HCEC 1CT (cell line): Measurements from ENCODE around the gene HYAL3.
"Not testable (repeated sequence)": the region's sequence is repeated elsewhere in the genome, so short reads cannot be mapped to it uniquely, and the experiment has no call there.

ENCODE experiments used
- DNase-seq: peaks from one replicate; pipeline ENCODE4 v3.0.0-alpha.2; 2017

The HYAL3 gene

GRCh38 chr3:50254577-50255250, 44.5 kb downstream of the HYAL3 start:
- DNase-seq, result peak; percentile 73

GRCh38 chr3:50251220-50251619, 48.0 kb downstream of the HYAL3 start:
- peak; percentile 93 for DNase-seq

- no peak for DNase-seq
Observed at GRCh38 chr3:50250514-50250913, 48.7 kb downstream of the HYAL3 start.

GRCh38 chr3:50249457-50249856, 49.7 kb downstream of the HYAL3 start:
- DNase-seq, result peak; percentile 0

- peak; percentile 18 for DNase-seq
Observed at GRCh38 chr3:50248387-50248786, 50.8 kb downstream of the HYAL3 start.

GRCh38 chr3:50246517-50246954, 52.7 kb downstream of the HYAL3 start:
- DNase-seq, result peak; percentile 76

- peak; percentile 70 for DNase-seq
Observed at GRCh38 chr3:50245831-50246516, 53.2 kb downstream of the HYAL3 start.

- DNase-seq, result no peak
Observed at GRCh38 chr3:50245251-50245745, 53.9 kb downstream of the HYAL3 start.

- DNase-seq, result not testable (repeated sequence)
Observed at GRCh38 chr3:50244813-50245212, 54.4 kb downstream of the HYAL3 start.

GRCh38 chr3:50243543-50243895, 55.7 kb downstream of the HYAL3 start:
- DNase-seq, result no peak

GRCh38 chr3:50242851-50243542, 56.2 kb downstream of the HYAL3 start:
- DNase-seq, result no peak
